ENCODE measurements around the gene GPR61. TPM values are rescaled to one million over a fixed set of nuclear protein-coding genes. Genes with fewer than 3 reads are reported as not detected.

GPR61 gene
- total and polyA plus RNA-seq, 2 of the 4 experiments (the other 2 are of a cell fraction): not detected

DNA sequence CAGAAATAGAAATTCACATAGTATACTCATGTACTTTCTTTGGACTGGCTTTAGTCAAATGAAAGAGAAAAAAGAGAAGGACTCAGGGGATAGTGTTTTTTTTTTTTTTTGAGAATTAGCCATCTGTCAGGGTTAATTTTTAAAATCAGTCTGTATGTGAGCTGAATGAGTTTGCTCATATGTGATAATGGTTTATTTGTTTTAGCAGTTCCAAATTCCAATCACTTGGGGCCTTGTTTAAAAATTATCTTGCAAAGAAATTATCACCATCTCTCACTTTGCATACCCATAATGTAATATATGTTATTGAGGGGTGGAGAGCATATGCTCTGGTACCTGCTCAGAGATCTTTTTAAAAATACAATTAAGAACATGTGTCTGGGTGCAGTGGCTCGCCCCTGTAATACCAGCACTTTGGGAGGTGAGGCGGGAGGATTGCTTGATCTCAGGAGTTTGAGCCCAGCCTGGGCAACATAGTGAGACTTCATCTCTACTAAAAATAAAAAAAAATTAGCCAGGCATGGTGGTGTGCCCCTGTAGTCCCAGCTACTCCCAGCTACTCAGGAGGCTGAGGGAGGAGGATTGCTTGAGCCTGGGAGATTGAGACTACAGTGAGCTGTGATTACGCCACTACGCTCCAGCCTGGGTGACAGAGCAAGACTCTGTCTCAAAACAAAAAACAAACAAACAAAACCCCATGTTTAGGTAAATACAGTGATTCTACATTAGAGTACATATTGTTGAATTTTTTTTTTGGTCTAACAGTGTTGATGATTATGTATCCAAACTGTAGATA, 28.4 kb downstream of the GPR61 start:
- H3K56ac ChIP-seq (ENCODE audit: extremely low read depth, insufficient read depth, low read length): no peak overlapping the region
- no peak overlapping the region for H2AK5ac ChIP-seq (ENCODE audit: low read depth, low read length)
- H4K8ac ChIP-seq (ENCODE audit: low read depth in 2 of 2, low read length in 2 of 2): no peak overlapping the region
- H2BK5ac ChIP-seq (ENCODE audit: low read depth, low read length, poor library complexity, severe bottlenecking): no peak overlapping the region
- H3K79me1 ChIP-seq (ENCODE audit: low read depth in 1 of 2, low read length in 2 of 2): peaks cover 17 to 74% of the 10 kb centered on the region in 2 experiments
- H3K23ac ChIP-seq (ENCODE audit: low read depth, low read length): no peak overlapping the region
- H3K9ac ChIP-seq (ENCODE audit: low read depth, low read length): no peak overlapping the region
- CTCF ChIA-PET: interaction anchor here (0.6 to 0.9 kb wide), 3 partner anchors 8 to 205 kb away, joined by 3 read pairs; no protein-coding TSS in a partner anchor
- H3K18ac ChIP-seq (ENCODE audit: low read depth, low read length): no peak overlapping the region
- dilution Hi-C loops (cut with HindIII; ENCODE audit: low sequenced_read_pairs, unreplicated experiment): no loop called here
- no peak overlapping the region for H2AK9ac ChIP-seq (replicated peaks; ENCODE audit: low read depth, low read length, poor library complexity)
- no peak overlapping the region for H3K14ac ChIP-seq (replicated peaks; ENCODE audit: low read depth, low read length)
- no CpG with 5 or more reads among the region's 4 CpGs for WGBS, 2 experiments (ENCODE audit: extremely low coverage in 2 of 2, insufficient read length in 1 of 2)
- intact Hi-C loops (cut with micrococcal nuclease): no loop called here
- no peaks in the 10 kb centered on the region for H3K9me3 ChIP-seq (ENCODE audit: control insufficient read depth, insufficient read depth, low read length)
- no peak overlapping the region for H4K91ac ChIP-seq (ENCODE audit: insufficient read depth, low read depth, low read length)
- no peaks in the 10 kb centered on the region for H3K36me3 ChIP-seq (ENCODE audit: control insufficient read depth, insufficient read depth, low read length)
- DNase-seq (no peak), ATAC-seq (ENCODE audit: low read depth) (no peak)
- TF ChIP-seq BHLHE40 (IDR thresholded peaks at IDR 0.05; ENCODE audit: low read depth, low read length): no peak
- TF ChIP-seq MAZ (IDR thresholded peaks at IDR 0.05; ENCODE audit: borderline replicate concordance, low read depth, low read length): no peak
- no peak for TF ChIP-seq SMC3 (IDR thresholded peaks at IDR 0.05; ENCODE audit: low read depth, low read length)
- TF ChIP-seq RCOR1 (IDR thresholded peaks at IDR 0.05; ENCODE audit: insufficient replicate concordance, low read length): no peak
- TF ChIP-seq NFE2L2 (IDR thresholded peaks at IDR 0.05; ENCODE audit: low read depth, low read length): no peak
- TF ChIP-seq RAD21 (IDR thresholded peaks at IDR 0.05; ENCODE audit: low read length): no peak
- TF ChIP-seq, protein P1, sequence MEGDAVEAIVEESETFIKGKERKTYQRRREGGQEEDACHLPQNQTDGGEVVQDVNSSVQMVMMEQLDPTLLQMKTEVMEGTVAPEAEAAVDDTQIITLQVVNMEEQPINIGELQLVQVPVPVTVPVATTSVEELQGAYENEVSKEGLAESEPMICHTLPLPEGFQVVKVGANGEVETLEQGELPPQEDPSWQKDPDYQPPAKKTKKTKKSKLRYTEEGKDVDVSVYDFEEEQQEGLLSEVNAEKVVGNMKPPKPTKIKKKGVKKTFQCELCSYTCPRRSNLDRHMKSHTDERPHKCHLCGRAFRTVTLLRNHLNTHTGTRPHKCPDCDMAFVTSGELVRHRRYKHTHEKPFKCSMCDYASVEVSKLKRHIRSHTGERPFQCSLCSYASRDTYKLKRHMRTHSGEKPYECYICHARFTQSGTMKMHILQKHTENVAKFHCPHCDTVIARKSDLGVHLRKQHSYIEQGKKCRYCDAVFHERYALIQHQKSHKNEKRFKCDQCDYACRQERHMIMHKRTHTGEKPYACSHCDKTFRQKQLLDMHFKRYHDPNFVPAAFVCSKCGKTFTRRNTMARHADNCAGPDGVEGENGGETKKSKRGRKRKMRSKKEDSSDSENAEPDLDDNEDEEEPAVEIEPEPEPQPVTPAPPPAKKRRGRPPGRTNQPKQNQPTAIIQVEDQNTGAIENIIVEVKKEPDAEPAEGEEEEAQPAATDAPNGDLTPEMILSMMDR (conservative IDR thresholded peaks at IDR 0.05; ENCODE audit: low read depth, low read length): no peak
- TF ChIP-seq CEBPB (IDR thresholded peaks at IDR 0.05; ENCODE audit: low read depth, low read length): no peak
- no peak for TF ChIP-seq MAFK (IDR thresholded peaks at IDR 0.05; ENCODE audit: low read depth, low read length)
- TF ChIP-seq CHD1 (IDR thresholded peaks at IDR 0.05; ENCODE audit: low read depth, low read length): no peak
- no peak for TF ChIP-seq FOS (IDR thresholded peaks at IDR 0.05; ENCODE audit: low read depth, low read length)
- TF ChIP-seq, protein P2, sequence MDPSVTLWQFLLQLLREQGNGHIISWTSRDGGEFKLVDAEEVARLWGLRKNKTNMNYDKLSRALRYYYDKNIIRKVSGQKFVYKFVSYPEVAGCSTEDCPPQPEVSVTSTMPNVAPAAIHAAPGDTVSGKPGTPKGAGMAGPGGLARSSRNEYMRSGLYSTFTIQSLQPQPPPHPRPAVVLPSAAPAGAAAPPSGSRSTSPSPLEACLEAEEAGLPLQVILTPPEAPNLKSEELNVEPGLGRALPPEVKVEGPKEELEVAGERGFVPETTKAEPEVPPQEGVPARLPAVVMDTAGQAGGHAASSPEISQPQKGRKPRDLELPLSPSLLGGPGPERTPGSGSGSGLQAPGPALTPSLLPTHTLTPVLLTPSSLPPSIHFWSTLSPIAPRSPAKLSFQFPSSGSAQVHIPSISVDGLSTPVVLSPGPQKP (IDR thresholded peaks at IDR 0.05; ENCODE audit: borderline replicate concordance, low read depth, low read length): no peak
- TF ChIP-seq POLR2A (IDR thresholded peaks at IDR 0.05; ENCODE audit: low read depth, low read length): no peak
- no peak for TF ChIP-seq RFX5 (IDR thresholded peaks at IDR 0.05; ENCODE audit: low read depth, low read length)
- TF ChIP-seq, protein P3, sequence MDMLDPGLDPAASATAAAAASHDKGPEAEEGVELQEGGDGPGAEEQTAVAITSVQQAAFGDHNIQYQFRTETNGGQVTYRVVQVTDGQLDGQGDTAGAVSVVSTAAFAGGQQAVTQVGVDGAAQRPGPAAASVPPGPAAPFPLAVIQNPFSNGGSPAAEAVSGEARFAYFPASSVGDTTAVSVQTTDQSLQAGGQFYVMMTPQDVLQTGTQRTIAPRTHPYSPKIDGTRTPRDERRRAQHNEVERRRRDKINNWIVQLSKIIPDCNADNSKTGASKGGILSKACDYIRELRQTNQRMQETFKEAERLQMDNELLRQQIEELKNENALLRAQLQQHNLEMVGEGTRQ (IDR thresholded peaks at IDR 0.05; ENCODE audit: low read depth, low read length): no peak
- TF ChIP-seq MXI1 (IDR thresholded peaks at IDR 0.05; ENCODE audit: borderline replicate concordance, low read depth, low read length): no peak
- peaks cover 7% of the 10 kb centered on the region for H3K4me1 ChIP-seq (ENCODE audit: control insufficient read depth, insufficient read depth, low read length)
- no peak overlapping the region for H3K27ac ChIP-seq (ENCODE audit: insufficient read depth, low read length)
- POLR2A ChIA-PET (ENCODE audit: unreplicated experiment): no interaction called here
- H4K5ac ChIP-seq (ENCODE audit: low read depth, low read length): no peak overlapping the region
- no peak overlapping the region for H2AFZ ChIP-seq (replicated peaks; ENCODE audit: low read length, poor library complexity)
- in situ Hi-C loops (cut with MboI; ENCODE audit: low sequenced_read_pairs): no loop called here
- H2BK15ac ChIP-seq (ENCODE audit: low read depth, low read length): no peak overlapping the region
- no TSS peak for BruUV-seq (replicated peaks)
- no peak overlapping the region for H3K4ac ChIP-seq (ENCODE audit: low read depth, low read length)
- H2BK120ac ChIP-seq (ENCODE audit: low read depth, low read length): no peak overlapping the region
- H4K20me1 ChIP-seq (ENCODE audit: insufficient read depth, low read length): peaks cover 86% of the 10 kb centered on the region
- peaks cover 16% of the 10 kb centered on the region for H3K9me1 ChIP-seq (ENCODE audit: insufficient read depth, low read length)
- no peaks in the 10 kb centered on the region for H3K27me3 ChIP-seq (ENCODE audit: control insufficient read depth, insufficient read depth, low read length)
- no peak overlapping the region for H3K4me2 ChIP-seq (ENCODE audit: low read depth, low read length)
- H3K4me3 ChIP-seq (ENCODE audit: insufficient read depth, low read depth, low read length): no peak overlapping the region
- no peak overlapping the region for H2BK20ac ChIP-seq (ENCODE audit: low read depth, low read length)
